SK-N-SH (cell line): Measurements from ENCODE around the gene C14orf180. TPM values are rescaled to one million over a fixed set of nuclear protein-coding genes. Genes with fewer than 3 reads are reported as not detected.

ENCODE experiments used
- CTCF ChIA-PET: fragments of 300-600, 350-600 bp; formaldehyde crosslinking; extraction: SDS; loops from one replicate; lab custom pipeline; 2021; lab: Yijun Ruan, JAX
- POLR2A ChIA-PET: fragments of 350-600 bp; sonication (Branson Sonifier 250); formaldehyde crosslinking; extraction: SDS; loops from one replicate; lab custom pipeline; 2020; ENCODE audit warnings: antibody characterized with exemption, inconsistent platforms; lab: Yijun Ruan, JAX
- DNase-seq: peaks from one replicate; pipeline ENCODE4 v3.0.0; 2012
- H2AFZ ChIP-seq: fragments of 200-600 bp; sonication (generic); 2 replicates; pipeline ENCODE4 v1.8.1; 2016; ENCODE audit warnings: antibody characterized with exemption, mild to moderate bottlenecking, low read depth
- H3F3A ChIP-seq: fragments of 200-600 bp; sonication (generic); replicated peaks from 2 replicates; pipeline ENCODE3; 2016; ENCODE audit warnings: antibody characterized with exemption, mild to moderate bottlenecking; ENCODE audit not compliant: insufficient read depth
- H3K27ac ChIP-seq, 2 experiments: fragments of 200-500 bp in 1 of 2; fragments of 200-600 bp in 1 of 2; sonication (Bioruptor generic) in 1 of 2; sonication (generic), shearing (Covaris generic) in 1 of 2; 2 replicates each; pipeline versions ENCODE4 v1.5.1 to v1.6.1; 2014 to 2016; ENCODE audit warnings: low read depth in 2 of 2, inconsistent platforms in 1 of 2, low read length in 1 of 2, mild to moderate bottlenecking in 1 of 2, mixed read lengths in 1 of 2
- H3K27me3 ChIP-seq: fragments of 200-600 bp; sonication (generic), shearing (Covaris generic); 2 replicates; pipeline ENCODE4 v1.6.1; 2016; ENCODE audit warnings: mixed run types; ENCODE audit not compliant: insufficient read depth
- H3K36me3 ChIP-seq, 2 experiments: fragments of 200-500 bp in 1 of 2; fragments of 200-600 bp in 1 of 2; sonication (Bioruptor generic) in 1 of 2; sonication (generic) in 1 of 2; replicated peaks in 1 of 2; 2 replicates each; pipeline versions ENCODE3 to v1.5.1; 2014 to 2016; ENCODE audit warnings: low read length in 1 of 2, mild to moderate bottlenecking in 1 of 2; ENCODE audit not compliant: insufficient read depth in 2 of 2, control insufficient read depth in 1 of 2
- H3K4me1 ChIP-seq, 2 experiments: fragments of 200-500 bp in 1 of 2; fragments of 200-600 bp in 1 of 2; sonication (Bioruptor generic) in 1 of 2; sonication (generic), shearing (Covaris generic) in 1 of 2; 2 replicates each; pipeline versions ENCODE4 v1.5.1 to v1.6.1; 2014 to 2016; ENCODE audit warnings: low read depth in 1 of 2, low read length in 1 of 2, mixed run types in 1 of 2; ENCODE audit not compliant: insufficient read depth in 2 of 2, control insufficient read depth in 1 of 2
- H3K4me2 ChIP-seq: fragments of 200-600 bp; sonication (generic), shearing (Covaris generic); 2 replicates; pipeline ENCODE4 v1.6.1; 2017; ENCODE audit warnings: mixed run types
- H3K4me3 ChIP-seq, 2 experiments: fragments of 200-500 bp in 1 of 2; fragments of 200-600 bp in 1 of 2; sonication (Bioruptor generic) in 1 of 2; sonication (generic), shearing (Covaris generic) in 1 of 2; 2 replicates each; pipeline versions ENCODE4 v1.5.1 to v1.8.1; 2014 to 2016; ENCODE audit warnings: low read depth in 2 of 2, inconsistent platforms in 1 of 2, low read length in 1 of 2, mild to moderate bottlenecking in 1 of 2, mixed read lengths in 1 of 2, moderate library complexity in 1 of 2
- H3K79me2 ChIP-seq: fragments of 200-600 bp; sonication (generic); 2 replicates; pipeline ENCODE4 v1.8.1; 2017; ENCODE audit warnings: mild to moderate bottlenecking; ENCODE audit not compliant: insufficient read depth
- H3K9ac ChIP-seq: fragments of 200-600 bp; sonication (generic); 2 replicates; pipeline ENCODE4 v1.6.1; 2017; ENCODE audit warnings: mixed run types
- H3K9me2 ChIP-seq: fragments of 200-600 bp; sonication (generic); 2 replicates; pipeline ENCODE4 v1.6.1; 2017; ENCODE audit warnings: mixed run types
- H3K9me3 ChIP-seq: fragments of 200-600 bp; sonication (generic); 2 replicates; pipeline ENCODE4 v1.6.1; 2017; ENCODE audit warnings: mixed run types, mild to moderate bottlenecking, moderate library complexity
- H4K20me1 ChIP-seq: fragments of 200-600 bp; sonication (generic); 2 replicates; pipeline ENCODE4 v1.6.1; 2017; ENCODE audit warnings: mild to moderate bottlenecking, mixed run types; ENCODE audit not compliant: insufficient read depth
- CHD2 ChIP-seq: fragments of 150-350 bp; IDR thresholded peaks from 2 replicates; pipeline ENCODE4 v1.6.1; 2018; ENCODE audit warnings: low read length; ENCODE audit not compliant: partially characterized antibody
- ELF1 ChIP-seq: IDR thresholded peaks from 2 replicates; pipeline ENCODE4 v1.4.0; 2012
- EZH2phosphoT487 ChIP-seq: fragments of 200-600 bp; sonication (generic); IDR thresholded peaks from 2 replicates; pipeline ENCODE4 v1.6.1; 2017; ENCODE audit warnings: low read depth, mixed run types, mild to moderate bottlenecking, antibody characterized with exemption, moderate library complexity, borderline replicate concordance
- FOSL2 ChIP-seq: IDR thresholded peaks from 2 replicates; pipeline ENCODE4 v1.4.0; 2012; ENCODE audit warnings: low read depth, mild to moderate bottlenecking, moderate library complexity, borderline replicate concordance
- FOXM1 ChIP-seq: IDR thresholded peaks from 2 replicates; pipeline ENCODE4 v1.4.0; 2012; ENCODE audit warnings: low read depth, mild to moderate bottlenecking
- JUND ChIP-seq: IDR thresholded peaks from 2 replicates; pipeline ENCODE4 v1.4.0; 2012
- MXI1 ChIP-seq: IDR thresholded peaks from 2 replicates; pipeline ENCODE4 v1.6.1; 2012; ENCODE audit warnings: mild to moderate bottlenecking, low read depth, low read length, improper control_type of control experiment
- NRF1 ChIP-seq: IDR thresholded peaks from 2 replicates; pipeline ENCODE4 v1.6.1; 2012; ENCODE audit warnings: low read depth, mild to moderate bottlenecking, low read length
- POLR2AphosphoS5 ChIP-seq: IDR thresholded peaks from 2 replicates; pipeline ENCODE4 v1.6.1; 2012; ENCODE audit warnings: low read depth, low read length
- RAD21 ChIP-seq: IDR thresholded peaks from 2 replicates; pipeline ENCODE4 v1.6.1; 2012; ENCODE audit warnings: mild to moderate bottlenecking, low read length
- RFX5 ChIP-seq: IDR thresholded peaks from 2 replicates; pipeline ENCODE4 v1.6.1; 2012; ENCODE audit warnings: mild to moderate bottlenecking, improper control_type of control experiment, low read length
- TAF1 ChIP-seq: IDR thresholded peaks from 2 replicates; pipeline ENCODE4 v1.6.1; 2012; ENCODE audit warnings: low read depth, mild to moderate bottlenecking, low read length, moderate library complexity, borderline replicate concordance
- TEAD4 ChIP-seq: IDR thresholded peaks from 2 replicates; pipeline ENCODE4 v1.4.0; 2012; ENCODE audit warnings: mild to moderate bottlenecking, borderline replicate concordance; ENCODE audit not compliant: insufficient read depth
- WGBS: methylation state at CpG from one replicate; pipeline ENCODE4 v1.1.6; 2017; ENCODE audit warnings: low lambda C conversion rate; 5-methylcytosine and 5-hydroxymethylcytosine counted together
- polyA plus RNA-seq, 3 experiments: library from polyadenylated mRNA; depleted of rRNA; stranded (reverse); fragments of >200 nt; gene quantifications; 2 replicates each; pipeline ENCODE4 v1.2.3, GENCODE V29; 2012
- TF ChIP-seq, protein P1 (sequence below): IDR thresholded peaks from 2 replicates; pipeline ENCODE4 v1.4.0; 2012; ENCODE audit warnings: low read depth, borderline replicate concordance
- TF ChIP-seq, protein P2 (sequence below): fragments of 200-600 bp; sonication (generic); IDR thresholded peaks from 2 replicates; pipeline ENCODE4 v1.6.1; 2017; ENCODE audit warnings: antibody characterized with exemption, mild to moderate bottlenecking, moderate library complexity
- TF ChIP-seq, protein P3 (sequence below): IDR thresholded peaks from 2 replicates; pipeline ENCODE4 v1.4.0; 2012; ENCODE audit warnings: low read depth
- TF ChIP-seq, protein P4 (sequence below): fragments of 150-350 bp; IDR thresholded peaks from 2 replicates; pipeline ENCODE4 v1.6.1; 2016; ENCODE audit warnings: mild to moderate bottlenecking, low read depth, low read length

C14orf180 gene
- polyA plus RNA-seq, 1 of the 3 experiments (the other 2 are of a cell fraction): not detected

DNA sequence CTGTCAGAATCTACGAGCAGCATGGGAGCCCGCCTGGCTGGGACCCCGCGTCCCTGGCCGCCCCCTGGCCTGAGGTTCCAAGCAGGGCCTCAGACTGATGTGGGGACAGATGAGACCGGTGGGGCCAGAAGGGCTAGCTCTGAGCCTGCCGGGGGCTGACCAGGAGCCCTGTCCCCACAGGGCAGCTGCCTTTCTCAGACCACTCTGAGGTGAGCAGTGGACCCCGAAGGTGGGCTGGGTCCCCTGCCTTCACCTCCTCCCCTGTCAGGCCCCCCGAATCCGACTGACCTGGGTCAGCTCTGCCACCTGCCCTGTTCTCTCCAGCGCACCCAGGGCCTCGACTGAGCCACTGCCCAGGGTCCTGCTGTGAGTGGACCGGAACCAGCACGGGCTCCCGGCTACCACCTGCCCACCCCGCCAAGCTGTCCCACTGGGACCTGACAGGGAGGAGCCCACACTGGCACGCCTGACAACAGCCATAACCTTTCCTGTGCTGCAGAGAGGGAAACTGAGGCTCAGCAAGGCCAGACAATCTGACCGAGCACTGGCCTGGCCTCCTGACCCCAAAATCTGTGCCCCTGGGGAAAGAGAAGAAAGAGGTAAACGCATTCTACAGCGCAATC is 54.7 kb downstream of the C14orf180 start:
- no peaks in the 10 kb centered on the region for H3K36me3 ChIP-seq
- no peak overlapping the region for H3K9ac ChIP-seq
- CTCF ChIA-PET: interaction anchor here (0.9 to 3.3 kb wide), 6 partner anchors 41 to 556 kb away, joined by 3 to 15 read pairs (median 4); no protein-coding TSS in a partner anchor
- WGBS: 41% methylated on average over 5 of the region's 20 CpGs
- no peaks in the 10 kb centered on the region for H4K20me1 ChIP-seq
- H3K9me3 ChIP-seq: no peaks in the 10 kb centered on the region
- H3K4me2 ChIP-seq: no peak overlapping the region
- DNase-seq: peak; percentile 21
- POLR2A ChIA-PET: no interaction called here
- H3K27ac ChIP-seq: no peak overlapping the region
- no peaks in the 10 kb centered on the region for H3K9me2 ChIP-seq
- H3K79me2 ChIP-seq: no peaks in the 10 kb centered on the region
- TF ChIP-seq, protein P1, sequence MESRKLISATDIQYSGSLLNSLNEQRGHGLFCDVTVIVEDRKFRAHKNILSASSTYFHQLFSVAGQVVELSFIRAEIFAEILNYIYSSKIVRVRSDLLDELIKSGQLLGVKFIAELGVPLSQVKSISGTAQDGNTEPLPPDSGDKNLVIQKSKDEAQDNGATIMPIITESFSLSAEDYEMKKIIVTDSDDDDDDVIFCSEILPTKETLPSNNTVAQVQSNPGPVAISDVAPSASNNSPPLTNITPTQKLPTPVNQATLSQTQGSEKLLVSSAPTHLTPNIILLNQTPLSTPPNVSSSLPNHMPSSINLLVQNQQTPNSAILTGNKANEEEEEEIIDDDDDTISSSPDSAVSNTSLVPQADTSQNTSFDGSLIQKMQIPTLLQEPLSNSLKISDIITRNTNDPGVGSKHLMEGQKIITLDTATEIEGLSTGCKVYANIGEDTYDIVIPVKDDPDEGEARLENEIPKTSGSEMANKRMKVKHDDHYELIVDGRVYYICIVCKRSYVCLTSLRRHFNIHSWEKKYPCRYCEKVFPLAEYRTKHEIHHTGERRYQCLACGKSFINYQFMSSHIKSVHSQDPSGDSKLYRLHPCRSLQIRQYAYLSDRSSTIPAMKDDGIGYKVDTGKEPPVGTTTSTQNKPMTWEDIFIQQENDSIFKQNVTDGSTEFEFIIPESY: no peak
- TF ChIP-seq RFX5: no peak
- TF ChIP-seq FOSL2: no peak
- no peak for TF ChIP-seq NRF1
- TF ChIP-seq JUND: no peak
- H3K27me3 ChIP-seq: no peaks in the 10 kb centered on the region
- no peaks in the 10 kb centered on the region for H3F3A ChIP-seq
- H3K4me1 ChIP-seq: peaks cover 0 to 8% of the 10 kb centered on the region in 2 experiments; a peak in 2 of 4 replicates
- H3K4me3 ChIP-seq: no peak overlapping the region
- H2AFZ ChIP-seq: no peak overlapping the region

DNA sequence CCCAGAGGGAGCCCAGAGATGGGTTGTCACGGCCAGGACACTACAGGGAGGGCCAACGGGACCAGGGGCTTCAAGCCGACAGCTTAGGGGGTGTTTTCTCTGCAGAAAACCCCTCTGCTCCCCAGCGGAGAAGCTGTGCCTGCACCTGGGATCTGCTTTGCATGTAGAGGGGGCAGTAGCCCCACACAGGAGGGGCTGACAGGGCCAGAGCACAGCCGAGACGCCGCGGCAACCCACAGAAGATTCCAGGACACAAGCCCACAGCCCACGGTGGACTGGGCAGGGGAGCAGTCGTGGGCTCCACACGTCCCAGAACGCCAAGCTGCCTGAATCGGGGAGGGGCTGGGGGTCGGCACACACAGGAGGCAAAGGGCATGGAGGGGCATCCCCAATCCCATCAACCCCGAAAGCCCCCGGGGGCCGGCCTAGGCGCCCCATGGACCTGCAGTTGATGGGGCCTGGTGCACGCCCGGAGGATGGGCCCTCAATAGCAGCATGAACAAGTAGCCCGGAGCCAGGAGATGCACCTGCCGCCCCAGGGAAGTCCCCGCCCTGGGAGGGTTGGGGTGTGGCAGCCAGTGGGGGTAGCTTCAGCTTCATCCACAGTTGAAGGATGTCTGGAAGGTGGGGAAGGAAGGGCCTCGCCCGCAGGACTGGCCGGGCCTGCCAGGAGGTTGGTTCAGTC is 55.5 kb downstream of the C14orf180 start:
- no peak overlapping the region for H3K4me3 ChIP-seq
- no peaks in the 10 kb centered on the region for H4K20me1 ChIP-seq
- H3K9me2 ChIP-seq: no peaks in the 10 kb centered on the region
- 64% methylated on average over 17 of the region's 26 CpGs for WGBS
- no peak overlapping the region for H3K9ac ChIP-seq
- H2AFZ ChIP-seq: no peak overlapping the region
- no peaks in the 10 kb centered on the region for H3K9me3 ChIP-seq
- H3K4me1 ChIP-seq: peaks cover 0 to 9% of the 10 kb centered on the region in 2 experiments; a peak in 2 of 4 replicates
- ChIA-PET POLR2A (no interaction called here), CTCF (interaction anchor here (0.6 to 3.3 kb wide), 7 partner anchors 54 to 559 kb away, joined by 3 to 15 read pairs (median 5); no protein-coding TSS in a partner anchor)
- peak; percentile 32 for DNase-seq
- H3K36me3 ChIP-seq: no peaks in the 10 kb centered on the region
- no peaks in the 10 kb centered on the region for H3K79me2 ChIP-seq
- no peak overlapping the region for H3K4me2 ChIP-seq
- no peaks in the 10 kb centered on the region for H3F3A ChIP-seq
- no peak overlapping the region for H3K27ac ChIP-seq
- no peaks in the 10 kb centered on the region for H3K27me3 ChIP-seq
- TF ChIP-seq RAD21 (no peak), FOXM1 (no peak), FOSL2 (no peak), POLR2AphosphoS5 (no peak), TEAD4 (no peak), TAF1 (no peak), MXI1 (no peak), ELF1 (no peak), EZH2phosphoT487 (no peak), CHD2 (no peak)
- TF ChIP-seq, protein P1: no peak
- TF ChIP-seq, protein P2, sequence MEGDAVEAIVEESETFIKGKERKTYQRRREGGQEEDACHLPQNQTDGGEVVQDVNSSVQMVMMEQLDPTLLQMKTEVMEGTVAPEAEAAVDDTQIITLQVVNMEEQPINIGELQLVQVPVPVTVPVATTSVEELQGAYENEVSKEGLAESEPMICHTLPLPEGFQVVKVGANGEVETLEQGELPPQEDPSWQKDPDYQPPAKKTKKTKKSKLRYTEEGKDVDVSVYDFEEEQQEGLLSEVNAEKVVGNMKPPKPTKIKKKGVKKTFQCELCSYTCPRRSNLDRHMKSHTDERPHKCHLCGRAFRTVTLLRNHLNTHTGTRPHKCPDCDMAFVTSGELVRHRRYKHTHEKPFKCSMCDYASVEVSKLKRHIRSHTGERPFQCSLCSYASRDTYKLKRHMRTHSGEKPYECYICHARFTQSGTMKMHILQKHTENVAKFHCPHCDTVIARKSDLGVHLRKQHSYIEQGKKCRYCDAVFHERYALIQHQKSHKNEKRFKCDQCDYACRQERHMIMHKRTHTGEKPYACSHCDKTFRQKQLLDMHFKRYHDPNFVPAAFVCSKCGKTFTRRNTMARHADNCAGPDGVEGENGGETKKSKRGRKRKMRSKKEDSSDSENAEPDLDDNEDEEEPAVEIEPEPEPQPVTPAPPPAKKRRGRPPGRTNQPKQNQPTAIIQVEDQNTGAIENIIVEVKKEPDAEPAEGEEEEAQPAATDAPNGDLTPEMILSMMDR: no peak
- TF ChIP-seq, protein P3, sequence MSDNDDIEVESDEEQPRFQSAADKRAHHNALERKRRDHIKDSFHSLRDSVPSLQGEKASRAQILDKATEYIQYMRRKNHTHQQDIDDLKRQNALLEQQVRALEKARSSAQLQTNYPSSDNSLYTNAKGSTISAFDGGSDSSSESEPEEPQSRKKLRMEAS: no peak
- TF ChIP-seq, protein P4, sequence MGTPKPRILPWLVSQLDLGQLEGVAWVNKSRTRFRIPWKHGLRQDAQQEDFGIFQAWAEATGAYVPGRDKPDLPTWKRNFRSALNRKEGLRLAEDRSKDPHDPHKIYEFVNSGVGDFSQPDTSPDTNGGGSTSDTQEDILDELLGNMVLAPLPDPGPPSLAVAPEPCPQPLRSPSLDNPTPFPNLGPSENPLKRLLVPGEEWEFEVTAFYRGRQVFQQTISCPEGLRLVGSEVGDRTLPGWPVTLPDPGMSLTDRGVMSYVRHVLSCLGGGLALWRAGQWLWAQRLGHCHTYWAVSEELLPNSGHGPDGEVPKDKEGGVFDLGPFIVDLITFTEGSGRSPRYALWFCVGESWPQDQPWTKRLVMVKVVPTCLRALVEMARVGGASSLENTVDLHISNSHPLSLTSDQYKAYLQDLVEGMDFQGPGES: no peak
